Spleen (tissue), 11 donors: Measurements from ENCODE around the gene CWC25. TPM values are rescaled to one million over a fixed set of nuclear protein-coding genes. Genes with fewer than 3 reads are reported as not detected.
"Not testable (repeated sequence)": the region's sequence is repeated elsewhere in the genome, so short reads cannot be mapped to it uniquely, and the experiment has no call there.

Experiments used
- DNase-seq: peaks from one replicate; pipeline ENCODE4 v3.0.0-alpha.2; 2020
- H3K27ac ChIP-seq, 8 donors: fragments of 200-600 bp; sonication (generic) in 7 of 8; 1 replicate in 4 of 8; 2 replicates in 4 of 8; pipeline versions ENCODE4 v1.5.0 to v1.8.0; 2016 to 2021; ENCODE audit warnings: inconsistent platforms in 4 of 8, mild to moderate bottlenecking in 4 of 8, moderate library complexity in 1 of 8
- H3K27me3 ChIP-seq, 7 donors: fragments of 200-600 bp; sonication (generic) in 6 of 7; replicated peaks in 1 of 7; 1 replicate in 4 of 7; 2 replicates in 3 of 7; pipeline versions ENCODE4 v1.5.0 to v1.8.0; 2016 to 2021; ENCODE audit warnings: inconsistent platforms in 3 of 7, mild to moderate bottlenecking in 1 of 7
- H3K36me3 ChIP-seq, 6 donors: fragments of 200-600 bp; sonication (generic) in 5 of 6; 1 replicate in 4 of 6; 2 replicates in 2 of 6; pipeline versions ENCODE4 v1.5.0 to v1.8.0; 2016 to 2021; ENCODE audit warnings: inconsistent platforms in 2 of 6
- H3K4me1 ChIP-seq, 6 donors: fragments of 200-600 bp; sonication (generic) in 5 of 6; 1 replicate in 3 of 6; 2 replicates in 3 of 6; pipeline versions ENCODE4 v1.5.0 to v1.8.0; 2016 to 2021; ENCODE audit warnings: inconsistent platforms in 3 of 6
- H3K4me3 ChIP-seq, 8 donors: fragments of 200-600 bp; sonication (generic) in 7 of 8; 1 replicate in 4 of 8; 2 replicates in 4 of 8; pipeline versions ENCODE4 v1.5.0 to v1.8.0; 2016 to 2021; ENCODE audit warnings: inconsistent platforms in 4 of 8, mild to moderate bottlenecking in 4 of 8, moderate library complexity in 2 of 8
- H3K9me3 ChIP-seq, 8 donors: fragments of 200-600 bp; sonication (generic) in 7 of 8; 1 replicate in 4 of 8; 2 replicates in 4 of 8; pipeline versions ENCODE4 v1.5.0 to v1.8.0; 2016 to 2021; ENCODE audit warnings: inconsistent platforms in 4 of 8
- POLR2A ChIP-seq, 3 donors: fragments of 450-650 bp; IDR thresholded peaks; one replicate each; pipeline ENCODE4 v1.5.1; 2017; ENCODE audit warnings: antibody characterized with exemption in 3 of 3, mild to moderate bottlenecking in 1 of 3
- POLR2AphosphoS5 ChIP-seq, 3 donors: sonication (generic); formaldehyde crosslinking; IDR thresholded peaks; one replicate each; pipeline ENCODE4 v1.5.1; 2017; ENCODE audit warnings: antibody characterized with exemption in 3 of 3
- WGBS, 5 donors: extraction: QIAGEN DNeasy Blood & Tissue Kit in 3 of 5; methylation state at CpG; one replicate each; pipeline versions ENCODE4 v1.1.5 to v1.1.7; 2013 to 2018; 5-methylcytosine and 5-hydroxymethylcytosine counted together
- intact Hi-C: fragments of 100-400 bp; cut with DNase I; formaldehyde crosslinking; loops from one replicate; pipeline ENCODE4 v1.15.0; 2023; ENCODE audit warnings: low total_unique reads
- polyA plus RNA-seq, 3 donors: library from polyadenylated mRNA; stranded (reverse); fragments of 200-250 nt; gene quantifications; one replicate each; pipeline ENCODE4 v1.2.1, GENCODE V29; 2013
- total RNA-seq, 7 donors: library from RNA; depleted of rRNA in 3 of 7; stranded (reverse); fragments of >200 nt in 3 of 7; fragmentation: NEBNext Ultra II Directional in 4 of 7; extraction: Animal tissue kit (Norgen Biotek cat#: 25700) in 4 of 7; gene quantifications; one replicate each; pipeline versions ENCODE4 v1.1.0 to v1.2.1, GENCODE V29; 2016 to 2021
- TF ChIP-seq, protein P1 (sequence below), 11 experiments: fragments of 200-600 bp in 7 of 11; fragments of 450-650 bp in 4 of 11; sonication (generic) in 4 of 11; IDR thresholded peaks in 8 of 11; conservative IDR thresholded peaks in 3 of 11; 1 replicate in 7 of 11; 2 replicates in 4 of 11; pipeline versions ENCODE4 v1.4.0 to v1.8.0; 2016 to 2021; ENCODE audit warnings: antibody characterized with exemption in 11 of 11, inconsistent platforms in 4 of 11, mild to moderate bottlenecking in 1 of 11
- donor health status: healthy with polysubstance abuse.
- donor health status: DM: no; HTN: no; CAD: no; lungs with moderate emphysema.
- donor health status: DM: no; HTN: no; CAD: no.
- donor health status: Bipolar disorder and iron deficiency.
- donor health status: healthy.
- donor health status: DM: no; HTN: no; CAD: no.
- donor health status: DM: yes; HTN: yes; CAD: no.

Gene CWC25
- total and polyA plus RNA-seq, 10 donors = 14.7 to 32.8 (median 26.9) TPM

- peak overlapping the region in 7 of 8 donors; percentile 22 to 61 (median 51) for H3K27ac ChIP-seq
Measured at GRCh38 chr17:38790148-38790707, 34.9 kb downstream of the CWC25 start.

GRCh38 chr17:38789185-38789584 lies 35.9 kb downstream of the CWC25 start:
- 8 to 59% (median 36%) methylated on average over 1 of the region's 1 CpG for WGBS, 5 donors
- no peaks in the 10 kb centered on the region for H3K9me3 ChIP-seq
- H3K27ac ChIP-seq = peak overlapping the region in 1 of 8 donors; percentile 61

More at GRCh38 chr17:38790148-38790707, 34.9 kb downstream of the CWC25 start:
- H3K4me3 ChIP-seq, H3K9me3 ChIP-seq, DNase-seq, H3K27me3 ChIP-seq, intact Hi-C loops: not testable (repeated sequence)
- Histone ChIP-seq H3K36me3 (peaks cover 2 to 50% (median 17%) of the 10 kb centered on the region in 6 donors), H3K4me1 (peaks cover 0 to 48% (median 16%) of the 10 kb centered on the region in 6 donors)
- TF ChIP-seq POLR2AphosphoS5 (IDR thresholded peaks at IDR 0.05) = peak in 2 of 3 donors; percentile 42 to 43
- WGBS, 5 donors = 70 to 92% (median 79%) methylated on average over 13 of the region's 13 CpGs

GRCh38 chr17:38787999-38788398 lies 37.1 kb downstream of the CWC25 start:
- H3K9me3 ChIP-seq, H3K27ac ChIP-seq, intact Hi-C loops, DNase-seq, H3K4me3 ChIP-seq, H3K27me3 ChIP-seq: not testable (repeated sequence)
- peaks cover 2 to 59% (median 39%) of the 10 kb centered on the region in 6 donors for H3K36me3 ChIP-seq
- H3K4me1 ChIP-seq = peaks cover 0 to 36% (median 13%) of the 10 kb centered on the region in 6 donors
- WGBS, 5 donors = 93 to 100% (median 97%) methylated on average over 4 of the region's 4 CpGs

More at GRCh38 chr17:38789185-38789584, 35.9 kb downstream of the CWC25 start:
- peaks cover 2 to 58% (median 27%) of the 10 kb centered on the region in 6 donors for H3K36me3 ChIP-seq
- intact Hi-C loops = no loop called here
- no peak for DNase-seq
- no peak overlapping the region for H3K4me3 ChIP-seq
- peaks cover 0 to 40% (median 15%) of the 10 kb centered on the region in 6 donors for H3K4me1 ChIP-seq
- H3K27me3 ChIP-seq = no peaks in the 10 kb centered on the region
- TF ChIP-seq, protein P1, sequence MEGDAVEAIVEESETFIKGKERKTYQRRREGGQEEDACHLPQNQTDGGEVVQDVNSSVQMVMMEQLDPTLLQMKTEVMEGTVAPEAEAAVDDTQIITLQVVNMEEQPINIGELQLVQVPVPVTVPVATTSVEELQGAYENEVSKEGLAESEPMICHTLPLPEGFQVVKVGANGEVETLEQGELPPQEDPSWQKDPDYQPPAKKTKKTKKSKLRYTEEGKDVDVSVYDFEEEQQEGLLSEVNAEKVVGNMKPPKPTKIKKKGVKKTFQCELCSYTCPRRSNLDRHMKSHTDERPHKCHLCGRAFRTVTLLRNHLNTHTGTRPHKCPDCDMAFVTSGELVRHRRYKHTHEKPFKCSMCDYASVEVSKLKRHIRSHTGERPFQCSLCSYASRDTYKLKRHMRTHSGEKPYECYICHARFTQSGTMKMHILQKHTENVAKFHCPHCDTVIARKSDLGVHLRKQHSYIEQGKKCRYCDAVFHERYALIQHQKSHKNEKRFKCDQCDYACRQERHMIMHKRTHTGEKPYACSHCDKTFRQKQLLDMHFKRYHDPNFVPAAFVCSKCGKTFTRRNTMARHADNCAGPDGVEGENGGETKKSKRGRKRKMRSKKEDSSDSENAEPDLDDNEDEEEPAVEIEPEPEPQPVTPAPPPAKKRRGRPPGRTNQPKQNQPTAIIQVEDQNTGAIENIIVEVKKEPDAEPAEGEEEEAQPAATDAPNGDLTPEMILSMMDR (IDR thresholded peaks at IDR 0.05 in 8 of 11, conservative IDR thresholded peaks at IDR 0.05 in 3 of 11) = no peak
- TF ChIP-seq POLR2A (IDR thresholded peaks at IDR 0.05) = no peak
- TF ChIP-seq POLR2AphosphoS5 (IDR thresholded peaks at IDR 0.05) = no peak

DNA sequence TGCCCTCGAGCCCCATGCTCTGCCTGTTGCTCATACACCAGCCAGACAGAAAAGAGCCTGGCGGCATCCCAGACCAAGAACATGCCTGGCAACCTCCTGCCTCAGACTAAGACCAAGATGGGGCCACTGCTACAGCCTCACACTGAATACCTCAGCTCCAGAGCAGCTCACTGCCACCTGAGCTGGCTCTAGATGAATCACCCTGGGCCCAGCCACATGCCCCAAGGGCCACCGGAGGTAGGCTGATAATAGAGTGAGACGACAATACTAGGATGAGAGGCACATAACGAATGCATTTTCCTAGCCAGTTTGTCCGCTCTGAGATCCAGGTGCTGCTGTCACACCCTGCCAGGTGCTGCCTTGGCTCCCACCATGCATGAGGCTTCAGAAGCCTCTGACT lies 38.7 kb downstream of the CWC25 start:
- Histone ChIP-seq H3K36me3 (peaks cover 2 to 66% (median 54%) of the 10 kb centered on the region in 6 donors), H3K4me1 (peaks cover 0 to 25% (median 13%) of the 10 kb centered on the region in 6 donors), H3K9me3 (no peaks in the 10 kb centered on the region), H3K27me3 (no peaks in the 10 kb centered on the region), H3K4me3 (no peak overlapping the region), H3K27ac (no peak overlapping the region)
- intact Hi-C loops = no loop called here
- WGBS, 5 donors = 71 to 90% (median 85%) methylated on average over 4 to 6 of the region's 6 CpGs
- no peak for DNase-seq
- TF ChIP-seq POLR2A (IDR thresholded peaks at IDR 0.05) (no peak), POLR2AphosphoS5 (IDR thresholded peaks at IDR 0.05) (no peak)
- TF ChIP-seq, protein P1 (IDR thresholded peaks at IDR 0.05 in 8 of 11, conservative IDR thresholded peaks at IDR 0.05 in 3 of 11) = no peak

DNA sequence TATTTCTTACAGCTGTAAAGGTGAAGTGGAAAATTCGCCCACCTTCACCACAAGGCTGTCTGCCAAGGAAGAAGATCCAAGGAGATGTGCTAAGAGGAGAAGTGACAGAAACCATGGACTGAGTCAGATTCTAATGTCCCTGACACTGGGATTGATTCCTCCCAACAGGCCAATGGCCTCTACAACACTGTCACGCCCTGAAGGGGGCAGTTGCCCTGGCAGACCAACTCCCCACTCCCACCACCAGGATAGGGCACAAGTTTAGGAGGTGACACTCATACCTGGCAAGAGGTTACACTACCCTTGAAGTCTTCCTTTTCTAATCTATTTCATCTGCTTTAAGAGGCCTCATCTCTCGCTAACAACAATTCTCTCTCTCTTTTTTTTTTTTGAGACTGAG lies 41.9 kb downstream of the CWC25 start:
- Histone ChIP-seq H3K9me3 (no peaks in the 10 kb centered on the region), H3K36me3 (peaks cover 13 to 90% (median 85%) of the 10 kb centered on the region in 6 donors), H3K4me1 (no peaks in the 10 kb centered on the region), H3K27me3 (no peaks in the 10 kb centered on the region), H3K27ac (no peak overlapping the region), H3K4me3 (no peak overlapping the region)
- DNase-seq = no peak
- intact Hi-C loops = no loop called here
- TF ChIP-seq, protein P1 (IDR thresholded peaks at IDR 0.05 in 8 of 11, conservative IDR thresholded peaks at IDR 0.05 in 3 of 11) = no peak
- TF ChIP-seq POLR2A (IDR thresholded peaks at IDR 0.05) (no peak), POLR2AphosphoS5 (IDR thresholded peaks at IDR 0.05) (no peak)
- 88 to 96% (median 93%) methylated on average over 3 of the region's 3 CpGs for WGBS, 5 donors
